ENCODE data around the gene INTS11.

INTS11 gene

GRCh38 chr1:1313500-1314236 is 10.8 kb downstream of the INTS11 start:
- FAIRE-seq (no peak), DNase-seq (ENCODE audit: insufficient read length, low spot score) (no peak)
- no peak for TF ChIP-seq CTCF (IDR thresholded peaks at IDR 0.05; ENCODE audit: insufficient read depth, missing control alignments)

GRCh38 chr1:1312450-1313314 is 11.8 kb downstream of the INTS11 start:
- no peak for DNase-seq (ENCODE audit: insufficient read length, low spot score)

GRCh38 chr1:1311107-1312104 is 13.1 kb downstream of the INTS11 start:
- no peak for TF ChIP-seq CTCF (IDR thresholded peaks at IDR 0.05; ENCODE audit: insufficient read depth, missing control alignments)
- DNase-seq (ENCODE audit: insufficient read length, low spot score) = no peak
- no peak for FAIRE-seq

More at GRCh38 chr1:1312450-1313314, 11.8 kb downstream of the INTS11 start:
- FAIRE-seq = no peak
- no peak for TF ChIP-seq CTCF (IDR thresholded peaks at IDR 0.05; ENCODE audit: insufficient read depth, missing control alignments)

GRCh38 chr1:1310476-1311053 is 13.9 kb downstream of the INTS11 start:
- FAIRE-seq = no peak
- TF ChIP-seq CTCF (IDR thresholded peaks at IDR 0.05; ENCODE audit: insufficient read depth, missing control alignments) = no peak
- DNase-seq (ENCODE audit: insufficient read length, low spot score) = no peak

GRCh38 chr1:1310109-1310385 is 14.4 kb downstream of the INTS11 start:
- no peak for TF ChIP-seq CTCF (IDR thresholded peaks at IDR 0.05; ENCODE audit: insufficient read depth, missing control alignments)
- DNase-seq (ENCODE audit: insufficient read length, low spot score) (no peak), FAIRE-seq (no peak)

GRCh38 chr1:1309251-1310108 is 15.0 kb downstream of the INTS11 start:
- no peak for FAIRE-seq
- TF ChIP-seq CTCF (IDR thresholded peaks at IDR 0.05; ENCODE audit: insufficient read depth, missing control alignments) = no peak
- DNase-seq (ENCODE audit: insufficient read length, low spot score) = no peak
